K562 (cell line): ENCODE measurements around the gene TMEM178A.

Experiments used
- EP300 ChIP-seq: IDR thresholded peaks from 2 replicates; pipeline ENCODE4 v1.6.1; 2012; ENCODE audit warnings: low read length, improper control_type of control experiment
- NR2C2 ChIP-seq, 2 experiments: fragments of 200-800 bp in 1 of 2; sonication (Bioruptor generic) in 1 of 2; sonication (generic) in 1 of 2; formaldehyde crosslinking in 1 of 2; IDR thresholded peaks; 2 replicates each; pipeline versions ENCODE4 v1.6.1 to v1.8.0; 2016 to 2022; ENCODE audit warnings: mild to moderate bottlenecking in 1 of 2, missing compliant biosample characterization in 1 of 2, missing genetic modification characterization in 1 of 2, missing genetic modification reagents in 1 of 2
- SMAD4 ChIP-seq: fragments of 250-450 bp; sonication (Bioruptor Pico); conservative IDR thresholded peaks from 2 replicates; pipeline ENCODE4 v1.8.0; 2021; ENCODE audit warnings: inconsistent platforms, mild to moderate bottlenecking, moderate library complexity
- ZNF512 ChIP-seq: IDR thresholded peaks from 2 replicates; pipeline ENCODE4 v1.6.1; 2016; ENCODE audit warnings: missing genetic modification characterization, missing compliant biosample characterization

GRCh38 chr2:39621596-39621995 is 44.1 kb upstream of the TMEM178A start:
- TF ChIP-seq ZNF512 (tag): no peak
- no peak for TF ChIP-seq NR2C2 (CRISPR knock-in tag; IDR thresholded peaks at IDR 0.05)
- TF ChIP-seq NR2C2 (tag; IDR thresholded peaks at IDR 0.05): no peak
- no peak for TF ChIP-seq EP300
- TF ChIP-seq SMAD4 (CRISPR knock-in tag): no peak
